TTC549 (cell line): ENCODE results near the gene TNS1.

Source experiments
- FAIRE-seq: peaks from 2 replicates; lab custom pipeline; 2012; peaks lifted over from hg19 to GRCh38; lab: Jason Lieb, UNC

Gene TNS1

GRCh38 chr2:217998926-217999594, 3.7 kb downstream of the TNS1 start:
- no peak for FAIRE-seq

- no peak for FAIRE-seq
Measured at GRCh38 chr2:217997510-217997909, 5.3 kb downstream of the TNS1 start.

GRCh38 chr2:217996361-217996760, 6.4 kb downstream of the TNS1 start:
- no peak for FAIRE-seq

- FAIRE-seq, result no peak
Measured at GRCh38 chr2:217995731-217996231, 7.0 kb downstream of the TNS1 start.

- FAIRE-seq, result no peak
Measured at GRCh38 chr2:217994776-217995274, 8.0 kb downstream of the TNS1 start.

- FAIRE-seq, result no peak
Measured at GRCh38 chr2:217993817-217994463, 8.9 kb downstream of the TNS1 start.

GRCh38 chr2:217993138-217993537, 9.7 kb downstream of the TNS1 start:
- FAIRE-seq, result no peak

GRCh38 chr2:217992061-217992460, 10.7 kb downstream of the TNS1 start:
- no peak for FAIRE-seq

- no peak for FAIRE-seq
Measured at GRCh38 chr2:217990791-217991465, 11.9 kb downstream of the TNS1 start.

GRCh38 chr2:217990389-217990788, 12.4 kb downstream of the TNS1 start:
- FAIRE-seq, result no peak

- FAIRE-seq, result no peak
Measured at GRCh38 chr2:217989221-217989948, 13.4 kb downstream of the TNS1 start.

GRCh38 chr2:217988840-217989204, 14.0 kb downstream of the TNS1 start:
- no peak for FAIRE-seq

- no peak for FAIRE-seq
Measured at GRCh38 chr2:217988014-217988839, 14.6 kb downstream of the TNS1 start.

GRCh38 chr2:217987391-217987790, 15.4 kb downstream of the TNS1 start:
- FAIRE-seq, result no peak

GRCh38 chr2:217986256-217986961, 16.4 kb downstream of the TNS1 start:
- FAIRE-seq, result no peak

- no peak for FAIRE-seq
Measured at GRCh38 chr2:217983276-217984233, 19.2 kb downstream of the TNS1 start.

- FAIRE-seq, result no peak
Measured at GRCh38 chr2:217981971-217982370, 20.8 kb downstream of the TNS1 start.

- FAIRE-seq, result no peak
Measured at GRCh38 chr2:217981084-217981730, 21.6 kb downstream of the TNS1 start.

- FAIRE-seq, result no peak
Measured at GRCh38 chr2:217980591-217980990, 22.2 kb downstream of the TNS1 start.
